Small intestine (tissue), 7 donors: ENCODE results near the gene PADI2. TPM values are rescaled to one million over a fixed set of nuclear protein-coding genes. Genes with fewer than 3 reads are reported as not detected.

Experiments
- DNase-seq, 2 donors: peaks; one replicate each; pipeline versions ENCODE4 v3.0.0 to v3.0.0-alpha.2; 2013
- FAIRE-seq: peaks from 2 replicates; lab custom pipeline; 2012; peaks lifted over from hg19 to GRCh38; lab: Jason Lieb, UNC
- H3K27ac ChIP-seq, 3 donors: one replicate each; pipeline ENCODE4 v1.5.1; 2013; ENCODE audit warnings: low read length in 2 of 3, mild to moderate bottlenecking in 2 of 3, control low read depth in 1 of 3, inconsistent platforms in 1 of 3, low read depth in 1 of 3, moderate library complexity in 1 of 3
- H3K27me3 ChIP-seq, 3 donors: one replicate each; pipeline ENCODE4 v1.6.1; 2013; ENCODE audit warnings: low read length in 3 of 3, inconsistent platforms in 1 of 3; ENCODE audit not compliant: control insufficient read depth in 3 of 3, insufficient read depth in 3 of 3
- H3K36me3 ChIP-seq, 3 donors: one replicate each; pipeline ENCODE4 v1.6.1; 2013; ENCODE audit warnings: low read length in 3 of 3, inconsistent platforms in 1 of 3, low read depth in 1 of 3, mild to moderate bottlenecking in 1 of 3, moderate library complexity in 1 of 3; ENCODE audit not compliant: control insufficient read depth in 3 of 3, insufficient read depth in 2 of 3
- H3K4me1 ChIP-seq, 3 donors: one replicate each; pipeline ENCODE4 v1.6.1; 2013; ENCODE audit warnings: low read length in 2 of 3, inconsistent platforms in 1 of 3, low read depth in 1 of 3, mild to moderate bottlenecking in 1 of 3, moderate library complexity in 1 of 3; ENCODE audit not compliant: control insufficient read depth in 3 of 3, insufficient read depth in 2 of 3
- H3K4me3 ChIP-seq, 3 donors: one replicate each; pipeline ENCODE4 v1.5.1; 2013; ENCODE audit warnings: low read length in 3 of 3, control low read depth in 1 of 3, inconsistent platforms in 1 of 3, low read depth in 1 of 3, mild to moderate bottlenecking in 1 of 3, moderate library complexity in 1 of 3
- H3K9me3 ChIP-seq, 2 donors: one replicate each; pipeline ENCODE4 v1.6.1; 2013; ENCODE audit warnings: low read depth in 1 of 2, low read length in 1 of 2; ENCODE audit not compliant: control insufficient read depth in 2 of 2, insufficient read depth in 1 of 2
- WGBS, 3 donors: extraction: QIAGEN DNeasy Blood & Tissue Kit; methylation state at CpG; one replicate each; pipeline ENCODE4 v1.1.7; 2013; 5-methylcytosine and 5-hydroxymethylcytosine counted together
- polyA plus RNA-seq, 4 donors: library from polyadenylated mRNA; stranded (reverse) in 3 of 4; unstranded in 1 of 4; fragments of 200-250 nt in 3 of 4; fragments of 120-200 nt in 1 of 4; gene quantifications; one replicate each; pipeline versions ENCODE4 v1.2.1 to v1.2.3, GENCODE V29; 2013
- donor health status: healthy with polysubstance abuse.
- donor health status: control.
- donor health status: control.
- donor health status: Bipolar disorder and iron deficiency.
- donor health status: healthy.

PADI2 gene
- polyA plus RNA-seq, 4 donors: 0.28 to 95.2 (median 0.54) TPM; not detected in 1

DNA sequence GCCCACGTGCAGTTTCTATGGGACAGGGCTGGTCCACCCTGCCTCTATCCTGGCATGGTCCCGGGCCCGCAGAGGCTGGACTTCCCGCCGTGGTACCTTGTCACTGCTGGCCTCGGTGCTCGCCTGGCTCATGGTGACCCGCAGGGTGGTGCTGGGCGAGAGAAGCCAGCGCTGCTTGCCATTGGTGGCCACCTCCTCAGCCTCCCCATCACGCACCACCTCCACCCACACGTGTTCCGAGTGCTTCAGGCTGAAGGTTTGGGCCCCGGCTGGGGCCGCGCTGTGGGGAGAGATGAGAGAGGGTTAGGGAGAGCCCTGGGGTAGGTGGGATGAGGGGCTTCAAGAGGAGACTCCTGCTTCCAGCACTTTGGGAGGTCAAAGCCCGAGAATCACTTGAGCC, 14.5 kb downstream of the PADI2 start:
- Histone ChIP-seq H3K4me3 (no peak overlapping the region), H3K9me3 (no peaks in the 10 kb centered on the region), H3K27ac (no peak overlapping the region), H3K36me3 (peaks cover 0 to 18% (median 0%) of the 10 kb centered on the region in 3 donors), H3K4me1 (peaks cover 0 to 16% (median 0%) of the 10 kb centered on the region in 3 donors), H3K27me3 (no peaks in the 10 kb centered on the region)
- 90 to 92% (median 91%) methylated on average over 17 of the region's 17 CpGs for WGBS, 3 donors
- DNase-seq: no peak
- no peak for FAIRE-seq

DNA sequence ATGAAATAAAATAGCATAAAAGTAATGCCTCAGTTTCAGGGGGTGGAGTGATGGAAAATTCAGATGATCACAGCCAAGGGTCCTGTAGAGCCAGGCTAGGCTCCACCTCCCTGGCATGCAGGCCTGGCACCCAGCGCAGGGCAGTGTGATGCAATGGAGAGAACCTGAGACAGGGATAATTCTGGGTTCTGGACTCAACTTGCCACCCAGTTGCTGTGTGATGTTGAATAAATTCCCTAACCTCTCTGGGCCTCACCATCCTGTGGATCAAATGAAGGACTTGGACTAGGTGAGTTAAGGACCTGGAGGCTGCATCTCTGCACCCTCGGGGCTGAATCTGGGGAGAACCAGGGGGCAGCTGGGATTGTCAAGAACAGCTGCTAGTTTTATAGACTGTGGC, 17.0 kb downstream of the PADI2 start:
- no peaks in the 10 kb centered on the region for H3K27me3 ChIP-seq
- 77 to 84% (median 83%) methylated on average over 2 of the region's 2 CpGs for WGBS, 3 donors
- no peaks in the 10 kb centered on the region for H3K9me3 ChIP-seq
- H3K27ac ChIP-seq: no peak overlapping the region
- H3K4me1 ChIP-seq: peaks cover 0 to 11% (median 0%) of the 10 kb centered on the region in 3 donors
- H3K36me3 ChIP-seq: peaks cover 0 to 18% (median 0%) of the 10 kb centered on the region in 3 donors
- DNase-seq (no peak), FAIRE-seq (no peak)
- H3K4me3 ChIP-seq: no peak overlapping the region

- 47 to 67% (median 57%) methylated on average over 4 of the region's 4 CpGs for WGBS, 3 donors
- no peak overlapping the region for H3K27ac ChIP-seq
- no peak overlapping the region for H3K4me3 ChIP-seq
- no peak for FAIRE-seq
- no peak for DNase-seq
- peaks cover 0 to 14% (median 0%) of the 10 kb centered on the region in 3 donors for H3K4me1 ChIP-seq
- no peaks in the 10 kb centered on the region for H3K27me3 ChIP-seq
- H3K36me3 ChIP-seq: peaks cover 0 to 18% (median 0%) of the 10 kb centered on the region in 3 donors
- H3K9me3 ChIP-seq: no peaks in the 10 kb centered on the region
Measured at GRCh38 chr1:17101261-17101660, 18.0 kb downstream of the PADI2 start.

DNA sequence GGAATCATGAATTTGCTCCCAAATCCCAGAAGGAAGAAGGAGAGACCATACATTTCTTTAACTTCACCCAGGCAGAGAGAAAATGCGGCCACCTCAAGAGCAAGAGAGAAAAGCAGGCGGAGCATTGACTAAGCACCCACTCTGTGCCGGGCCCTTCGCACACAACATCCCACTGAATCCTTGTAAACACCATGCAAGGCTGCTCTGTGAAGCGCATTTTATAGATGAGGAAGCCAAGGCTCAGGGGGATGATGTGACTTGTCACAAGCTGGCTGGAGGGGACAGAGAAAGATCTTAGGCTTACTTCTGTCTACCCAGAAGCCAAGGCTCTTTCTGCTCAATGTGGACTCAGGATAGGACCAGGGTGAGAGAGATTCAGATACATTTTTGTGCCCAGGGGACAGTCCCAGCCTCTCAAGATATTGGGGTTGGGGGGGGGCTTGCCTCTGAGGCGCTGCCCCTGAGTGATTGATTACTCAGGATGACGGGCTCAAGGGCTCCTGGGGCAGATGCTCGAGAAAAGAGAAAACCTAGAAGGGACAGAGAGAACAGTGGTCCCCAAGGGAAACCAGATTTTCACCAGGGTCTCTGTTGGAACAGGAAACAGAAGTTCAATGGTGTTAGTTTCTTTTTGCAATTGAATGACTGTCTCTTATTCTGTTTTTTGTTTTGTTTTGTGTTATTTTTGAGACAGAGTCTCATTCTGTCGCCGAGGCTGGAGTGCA, 19.5 kb downstream of the PADI2 start:
- H3K4me3 ChIP-seq: no peak overlapping the region
- H3K27me3 ChIP-seq: no peaks in the 10 kb centered on the region
- no peak overlapping the region for H3K27ac ChIP-seq
- FAIRE-seq: no peak
- 71 to 87% (median 77%) methylated on average over 10 of the region's 10 CpGs for WGBS, 3 donors
- H3K36me3 ChIP-seq: peaks cover 0 to 20% (median 0%) of the 10 kb centered on the region in 3 donors
- no peaks in the 10 kb centered on the region for H3K9me3 ChIP-seq
- peaks cover 0 to 14% (median 0%) of the 10 kb centered on the region in 3 donors for H3K4me1 ChIP-seq
- DNase-seq: no peak

GRCh38 chr1:17098446-17099317, 20.6 kb downstream of the PADI2 start:
- H3K27ac ChIP-seq: no peak overlapping the region
- no peak for FAIRE-seq

DNA sequence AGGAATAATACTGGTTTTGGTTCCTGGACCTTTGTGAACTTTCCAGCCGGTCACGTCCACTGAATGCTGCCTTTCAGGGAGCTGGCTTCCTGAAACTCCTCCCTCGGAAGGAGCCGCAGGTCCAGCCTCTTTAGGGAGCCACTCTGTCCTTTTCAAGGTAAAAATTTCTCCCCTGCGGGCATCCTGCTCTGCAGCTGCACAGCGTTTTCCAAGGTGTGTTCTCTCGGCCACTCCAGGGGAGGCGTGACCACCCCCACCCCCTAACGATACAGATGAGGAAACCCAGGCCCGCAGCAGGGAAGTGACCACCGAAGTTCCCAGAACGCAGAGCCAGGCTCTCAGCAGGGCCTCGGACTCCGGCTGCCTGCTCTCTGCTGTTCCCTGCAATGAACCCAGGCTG, 21.5 kb downstream of the PADI2 start:
- peaks cover 0 to 14% (median 0%) of the 10 kb centered on the region in 3 donors for H3K4me1 ChIP-seq
- peak in 1 of 2 donors; percentile 33 for DNase-seq
- H3K4me3 ChIP-seq: no peak overlapping the region
- H3K9me3 ChIP-seq: no peaks in the 10 kb centered on the region
- 17 to 52% (median 45%) methylated on average over 14 of the region's 14 CpGs for WGBS, 3 donors
- no peaks in the 10 kb centered on the region for H3K27me3 ChIP-seq
- FAIRE-seq: no peak
- peaks cover 0 to 18% (median 0%) of the 10 kb centered on the region in 3 donors for H3K36me3 ChIP-seq
- no peak overlapping the region for H3K27ac ChIP-seq

More at GRCh38 chr1:17098446-17099317, 20.6 kb downstream of the PADI2 start:
- WGBS, 3 donors: 68 to 72% (median 69%) methylated on average over 12 to 13 of the region's 13 CpGs
- Histone ChIP-seq H3K4me1 (peaks cover 0 to 14% (median 0%) of the 10 kb centered on the region in 3 donors), H3K9me3 (no peaks in the 10 kb centered on the region), H3K36me3 (peaks cover 0 to 21% (median 0%) of the 10 kb centered on the region in 3 donors), H3K27me3 (no peaks in the 10 kb centered on the region), H3K4me3 (no peak overlapping the region)
- no peak for DNase-seq

DNA sequence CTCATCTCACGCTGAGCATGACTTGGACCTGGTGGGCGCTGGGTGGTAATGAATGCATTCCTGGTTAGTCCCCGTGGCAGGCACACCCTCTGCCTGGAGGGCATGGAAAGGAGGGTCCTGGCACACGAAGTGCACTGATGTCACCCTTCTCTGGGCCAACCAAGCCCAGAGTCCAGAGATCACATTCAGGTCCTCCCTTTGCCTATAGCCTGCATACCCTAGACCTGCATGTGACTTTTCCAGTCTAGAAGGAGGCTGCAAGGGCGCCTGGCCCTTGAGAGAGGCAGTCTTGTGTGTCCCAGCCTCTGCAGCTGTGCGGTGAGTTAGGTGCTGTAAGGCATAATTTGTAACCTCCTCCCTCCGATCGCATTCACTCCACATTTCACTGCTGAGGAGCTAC, 22.1 kb downstream of the PADI2 start:
- 21 to 68% (median 32%) methylated on average over 8 of the region's 8 CpGs for WGBS, 3 donors

GRCh38 chr1:17096584-17096983, 22.7 kb downstream of the PADI2 start:
- FAIRE-seq (no peak), DNase-seq (no peak)
- Histone ChIP-seq H3K4me3 (no peak overlapping the region), H3K4me1 (peaks cover 0 to 14% (median 0%) of the 10 kb centered on the region in 3 donors), H3K27me3 (no peaks in the 10 kb centered on the region), H3K36me3 (peaks cover 0 to 18% (median 0%) of the 10 kb centered on the region in 3 donors), H3K27ac (no peak overlapping the region), H3K9me3 (no peaks in the 10 kb centered on the region)
- WGBS, 3 donors: 4 to 78% (median 14%) methylated on average over 1 of the region's 1 CpG

More for the DNA sequence above, 22.1 kb downstream of the PADI2 start:
- Histone ChIP-seq H3K27ac (no peak overlapping the region), H3K36me3 (peaks cover 0 to 14% (median 0%) of the 10 kb centered on the region in 3 donors), H3K27me3 (no peaks in the 10 kb centered on the region), H3K9me3 (no peaks in the 10 kb centered on the region), H3K4me1 (peaks cover 0 to 14% (median 0%) of the 10 kb centered on the region in 3 donors), H3K4me3 (no peak overlapping the region)
- FAIRE-seq: no peak
- DNase-seq: peak; percentile 43 to 59
